HG02973 (cell line): ENCODE data around the gene ZFP69B.
"Not testable (repeated sequence)": the region's sequence is repeated elsewhere in the genome, so short reads cannot be mapped to it uniquely, and the experiment has no call there.

Experiments
- ATAC-seq: cut with Tn5 transposase; IDR thresholded peaks from one replicate; pipeline ENCODE4 v1.9.1; 2021; ENCODE audit warnings: moderate library complexity; ENCODE audit not compliant: unreplicated experiment

Gene ZFP69B

GRCh38 chr1:40435471-40435870 is 14.8 kb upstream of the ZFP69B start:
- no peak for ATAC-seq

GRCh38 chr1:40435876-40436275 is 14.4 kb upstream of the ZFP69B start:
- ATAC-seq: no peak

DNA sequence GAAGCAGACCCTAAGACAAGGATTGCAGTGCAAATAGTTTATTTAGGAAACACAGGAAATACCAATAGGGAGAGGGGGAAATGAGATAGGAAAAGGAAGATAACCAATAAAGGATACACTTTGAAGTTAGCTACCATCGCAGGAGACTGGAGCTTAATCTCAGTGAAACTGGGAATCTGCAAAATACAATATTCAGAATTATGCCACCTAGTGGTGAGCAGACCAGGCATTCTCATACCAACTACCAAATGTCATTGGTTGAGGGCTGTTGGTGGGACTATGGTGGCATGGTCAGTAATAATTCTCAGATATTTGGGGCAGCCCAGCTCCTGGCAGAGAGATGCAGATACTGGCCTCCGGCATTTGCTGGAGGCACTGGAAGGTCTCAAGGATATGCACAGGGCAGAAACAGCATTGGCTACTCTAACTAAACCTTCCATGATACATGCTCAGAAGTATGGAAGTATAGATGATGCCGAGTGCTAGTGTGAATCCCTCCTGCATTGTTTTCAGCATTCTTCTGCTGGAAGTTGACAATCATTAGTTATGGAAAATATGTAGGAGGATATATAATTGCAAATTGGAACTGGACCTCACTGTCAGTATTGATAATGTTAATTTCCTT is 11.8 kb upstream of the ZFP69B start:
- ATAC-seq: no peak

DNA sequence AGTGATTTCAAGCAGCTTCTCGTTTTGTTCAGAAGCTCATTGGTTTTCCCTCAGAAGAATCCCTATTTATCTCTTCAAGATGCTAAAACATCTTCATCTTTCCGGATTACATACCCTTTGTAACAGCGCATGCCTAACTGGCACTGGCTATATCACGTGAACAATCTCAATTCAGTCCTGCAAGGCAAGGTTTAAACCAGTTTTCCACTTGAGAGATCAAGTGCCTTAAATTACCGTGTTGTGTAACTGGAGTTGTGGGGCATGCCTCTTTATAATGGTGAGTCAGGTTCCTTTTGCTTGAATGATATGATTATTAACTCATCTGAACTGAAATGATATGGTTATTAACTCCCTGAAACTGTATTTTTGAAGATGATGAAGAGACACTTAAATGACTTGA is 11.0 kb upstream of the ZFP69B start:
- no peak for ATAC-seq

GRCh38 chr1:40450495-40451237 is 390 bp downstream of the ZFP69B start:
- ATAC-seq: peak; percentile 41

GRCh38 chr1:40451238-40451585 is 936 bp downstream of the ZFP69B start:
- ATAC-seq: peak; percentile 18

DNA sequence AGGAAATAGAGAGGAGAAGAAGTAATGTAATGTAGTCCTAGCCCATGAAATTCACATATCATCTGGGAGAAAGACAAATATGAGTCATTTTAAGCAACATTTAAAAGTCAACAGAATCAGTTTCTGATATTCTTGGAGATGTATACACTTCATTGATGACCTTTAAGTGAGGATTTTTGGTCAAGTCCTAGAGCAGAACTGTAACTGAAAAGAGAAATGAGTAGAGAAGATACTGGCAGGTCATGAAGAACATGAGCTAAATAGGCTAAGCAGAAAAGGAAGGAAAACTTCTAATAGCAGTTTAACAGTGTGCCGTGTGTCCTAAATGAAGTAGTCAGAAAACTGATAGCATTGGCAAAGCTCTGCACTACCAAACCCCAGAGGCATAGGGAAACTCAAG is 4.6 kb downstream of the ZFP69B start:
- no peak for ATAC-seq

GRCh38 chr1:40462956-40463590 is 12.8 kb downstream of the ZFP69B start:
- ATAC-seq: no peak

DNA sequence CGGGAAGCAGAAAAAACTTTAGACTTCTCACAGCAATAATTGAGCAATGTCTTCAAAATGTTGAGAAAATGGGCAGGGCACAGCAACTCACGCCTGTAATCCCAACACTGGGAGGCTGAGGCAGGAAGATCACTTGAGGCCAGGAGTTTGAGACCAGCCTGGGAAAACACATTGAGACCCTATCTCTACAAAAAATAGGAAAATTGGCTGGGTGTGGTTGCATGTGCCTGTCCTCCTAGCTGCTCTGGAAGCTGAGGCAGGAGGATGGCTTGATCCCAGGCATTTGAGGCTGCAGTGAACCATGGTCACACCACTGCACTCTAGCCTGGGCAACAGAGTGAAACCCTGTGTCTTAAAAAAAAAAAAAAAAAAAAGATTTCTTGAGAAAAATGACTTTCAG is 19.1 kb downstream of the ZFP69B start:
- no peak for ATAC-seq

GRCh38 chr1:40475268-40475667 is 25.0 kb downstream of the ZFP69B start:
- ATAC-seq: no peak

GRCh38 chr1:40476924-40477677 is 26.8 kb downstream of the ZFP69B start, which contains the start of gene ZFP69:
TSS of gene ZFP69 (plus strand) at chr1:40477290. CDS start at chr1:40479362, 2,072 bp downstream.
- no peak for ATAC-seq

DNA sequence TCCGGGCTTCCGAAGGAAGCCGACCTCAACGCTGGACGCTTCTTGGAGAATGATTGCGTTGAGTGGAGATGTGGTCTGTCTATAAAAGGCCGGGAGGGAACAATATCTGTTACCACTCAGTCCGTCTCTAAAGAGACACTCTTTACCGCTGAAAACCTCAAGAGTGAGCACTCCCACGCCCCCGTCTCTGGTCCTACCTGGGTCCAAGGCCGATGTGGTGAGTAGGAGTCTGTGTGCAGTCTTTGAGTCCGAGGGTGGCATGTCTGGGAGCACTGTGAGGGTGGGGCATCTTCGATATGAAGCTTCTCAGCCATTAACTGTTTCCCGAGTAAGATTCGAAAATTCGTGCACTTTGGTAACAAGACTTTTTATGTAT is 27.4 kb downstream of the ZFP69B start:
- ATAC-seq: no peak

DNA sequence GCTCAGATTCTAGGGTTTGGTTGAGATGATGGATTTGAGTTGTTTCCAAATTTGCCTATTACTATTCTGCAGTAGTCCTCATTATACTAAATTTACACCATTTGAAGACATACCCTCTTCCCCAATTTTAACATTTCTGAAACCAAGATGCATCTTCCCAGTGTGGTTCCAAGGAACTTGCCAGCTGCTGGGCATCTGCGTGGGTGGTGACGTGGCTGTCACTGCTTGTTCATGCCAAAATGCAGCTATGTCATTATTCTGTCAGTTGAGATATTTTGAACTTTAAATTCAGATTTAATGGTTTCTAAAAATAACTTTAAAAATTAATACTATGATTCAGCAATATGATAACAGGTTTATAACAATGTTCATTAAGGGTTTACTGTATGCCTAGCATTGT is 28.0 kb downstream of the ZFP69B start:
- ATAC-seq: no peak

DNA sequence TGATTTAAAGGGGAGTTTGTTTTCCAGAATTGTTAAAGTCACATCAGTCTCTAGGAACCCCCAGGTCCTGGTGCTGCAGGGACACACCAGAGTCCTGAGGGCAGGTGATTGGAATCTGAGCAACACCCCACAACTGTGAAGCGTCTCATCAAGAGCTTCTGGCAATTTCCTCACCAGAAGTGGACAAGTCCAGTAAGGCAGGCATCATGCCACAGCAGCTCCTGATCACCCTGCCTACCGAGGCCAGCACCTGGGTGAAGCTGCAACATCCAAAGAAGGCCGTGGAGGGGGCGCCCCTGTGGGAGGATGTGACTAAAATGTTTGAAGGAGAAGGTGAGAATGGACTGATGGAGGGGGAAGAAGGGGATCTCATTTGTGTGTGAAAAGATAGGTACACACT is 28.9 kb downstream of the ZFP69B start:
- no peak for ATAC-seq

GRCh38 chr1:40495315-40495903 is 45.1 kb downstream of the ZFP69B start:
- ATAC-seq: no peak

DNA sequence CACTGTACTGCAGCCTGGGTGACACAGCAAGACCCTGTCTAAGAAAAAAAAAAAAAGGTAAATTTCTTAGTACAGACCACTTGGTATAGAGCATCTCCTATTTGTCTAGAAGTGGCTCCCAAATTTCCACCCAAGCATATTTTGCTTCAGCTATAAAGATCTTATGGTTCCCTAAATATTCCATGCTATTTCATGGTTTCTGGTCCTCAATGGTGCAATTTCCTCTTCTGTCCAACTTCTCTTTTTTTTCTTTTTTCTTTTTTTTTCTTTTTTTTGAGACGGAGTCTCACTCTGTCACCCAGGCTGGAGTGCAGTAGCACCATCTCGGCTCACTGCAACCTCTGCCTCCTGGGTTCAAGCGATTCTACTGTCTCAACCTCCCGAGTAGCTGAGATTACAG is 52.4 kb downstream of the ZFP69B start:
- ATAC-seq: not testable (repeated sequence)

GRCh38 chr1:40507973-40508372 is 57.7 kb downstream of the ZFP69B start:
- ATAC-seq: no peak

DNA sequence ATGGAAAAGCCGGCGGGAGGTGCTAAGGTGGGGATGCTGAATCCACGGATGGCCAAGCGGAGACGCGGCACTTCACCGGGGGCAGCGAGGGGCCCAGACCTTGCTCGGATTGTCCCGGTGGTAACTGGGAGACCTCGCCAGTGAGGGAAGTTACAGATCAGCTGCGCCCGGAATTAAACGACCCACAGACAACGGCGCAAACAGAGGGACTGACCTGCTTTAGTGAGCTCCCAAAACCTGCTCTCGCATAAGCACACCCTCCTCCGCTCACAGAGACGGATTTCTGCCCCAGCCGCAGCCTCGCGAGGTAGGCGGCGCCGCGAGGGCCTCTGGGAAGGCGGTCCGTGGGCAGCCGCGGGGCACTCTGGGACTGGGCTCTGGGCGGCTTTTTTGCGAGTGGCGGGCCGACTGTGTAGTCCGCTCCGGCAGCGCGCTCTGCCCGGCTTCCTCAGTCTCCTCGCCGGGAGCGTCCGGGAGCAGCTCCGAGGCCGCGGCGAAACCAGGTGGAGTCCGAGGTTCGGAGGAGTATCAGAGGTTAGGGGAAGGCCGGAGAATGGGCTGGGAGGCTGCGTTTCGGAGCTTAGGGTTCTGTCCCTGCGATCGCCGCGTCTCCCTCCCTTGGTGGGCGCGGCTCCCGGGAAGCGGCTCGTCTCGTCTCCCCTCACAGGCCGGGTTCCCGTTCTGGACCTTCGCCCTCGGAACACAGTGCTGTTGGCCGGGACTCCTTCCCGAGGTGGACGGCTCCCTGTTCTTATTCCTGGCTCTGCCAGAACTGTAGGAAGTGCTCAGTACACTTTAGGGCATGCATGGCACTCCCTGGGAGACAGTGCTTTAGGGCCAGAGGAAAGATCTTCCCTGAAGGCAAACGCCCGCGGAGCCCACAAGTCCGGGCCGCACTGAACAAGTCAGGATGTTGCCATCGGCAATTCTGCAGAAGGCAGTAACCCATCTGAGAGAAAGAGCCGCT is 58.4 kb downstream of the ZFP69B start, which contains the start of gene EXO5:
Gene EXO5, plus strand, starts transcription at position 393 of the 967 bp plus-strand sequence. CDS start 5,778 bp downstream, outside the sequence.
- peak; percentile 82 for ATAC-seq
